Hepatic stellate cell (primary cell): ENCODE results near the gene MYL7.

Experiments
- DNase-seq: peaks from one replicate; pipeline ENCODE4 v3.0.0; 2011; ENCODE audit warnings: low spot score

Gene MYL7

DNA sequence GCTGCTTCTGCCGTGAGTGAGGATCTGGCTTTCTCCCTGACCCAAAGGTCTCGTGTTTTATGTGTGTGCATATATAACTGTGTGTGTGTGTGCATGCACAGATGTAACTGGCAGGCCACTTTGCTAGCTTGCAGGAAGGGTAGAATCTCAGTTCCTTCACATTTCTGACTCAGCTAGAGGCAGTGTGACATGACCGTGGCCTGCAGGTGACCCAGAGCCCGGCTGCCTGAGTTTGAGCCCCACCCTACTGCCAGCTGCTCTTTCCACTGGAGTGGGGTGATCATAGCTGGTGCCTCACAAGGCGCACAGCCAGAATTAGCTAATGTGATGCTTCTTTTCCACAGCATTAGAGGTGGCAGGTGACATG is 9.3 kb upstream of the MYL7 start:
- no peak for DNase-seq

DNA sequence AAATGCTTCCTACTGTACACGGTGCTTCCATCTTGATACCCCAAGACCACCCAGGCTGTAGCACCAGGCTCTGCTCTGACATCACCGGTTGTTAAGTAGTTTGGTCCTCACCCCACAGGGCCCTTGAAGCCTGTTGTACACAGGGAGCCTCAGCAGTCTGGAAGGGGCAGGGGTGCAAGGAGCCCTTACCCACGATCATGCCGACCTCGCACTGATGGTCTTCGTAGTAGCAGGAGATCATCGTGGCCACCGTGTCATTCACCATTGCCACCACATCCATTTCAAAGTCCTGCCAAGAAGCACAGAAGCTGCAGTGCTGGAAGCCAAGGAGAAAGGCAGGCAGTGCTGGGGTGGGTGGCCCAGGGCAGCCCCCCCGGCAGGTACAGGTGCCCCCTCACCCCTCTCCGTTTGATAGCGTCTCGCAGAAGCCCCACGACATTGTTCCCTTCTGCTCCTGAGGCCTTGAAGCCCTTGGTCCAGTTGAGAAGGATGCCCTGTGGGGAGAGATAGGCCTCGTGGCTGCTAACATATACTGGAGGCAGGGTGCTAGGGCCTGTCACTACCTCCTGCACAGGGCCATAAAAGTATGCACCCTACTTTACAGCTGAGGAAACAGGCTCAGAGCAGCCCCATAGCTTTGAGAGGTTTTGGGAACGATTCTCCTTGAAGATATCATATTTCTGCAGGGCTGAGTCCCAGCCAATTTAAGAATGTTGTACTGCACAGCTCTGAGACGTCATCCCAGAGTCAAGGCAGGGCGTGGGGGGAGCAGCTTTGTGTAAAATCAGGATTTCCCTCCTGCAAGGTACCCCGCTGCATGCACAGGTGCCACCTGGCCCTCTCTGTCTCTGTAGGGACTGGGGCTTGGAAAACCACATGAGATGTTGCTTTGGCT is 8.7 kb upstream of the MYL7 start:
- peak; percentile 2 for DNase-seq

DNA sequence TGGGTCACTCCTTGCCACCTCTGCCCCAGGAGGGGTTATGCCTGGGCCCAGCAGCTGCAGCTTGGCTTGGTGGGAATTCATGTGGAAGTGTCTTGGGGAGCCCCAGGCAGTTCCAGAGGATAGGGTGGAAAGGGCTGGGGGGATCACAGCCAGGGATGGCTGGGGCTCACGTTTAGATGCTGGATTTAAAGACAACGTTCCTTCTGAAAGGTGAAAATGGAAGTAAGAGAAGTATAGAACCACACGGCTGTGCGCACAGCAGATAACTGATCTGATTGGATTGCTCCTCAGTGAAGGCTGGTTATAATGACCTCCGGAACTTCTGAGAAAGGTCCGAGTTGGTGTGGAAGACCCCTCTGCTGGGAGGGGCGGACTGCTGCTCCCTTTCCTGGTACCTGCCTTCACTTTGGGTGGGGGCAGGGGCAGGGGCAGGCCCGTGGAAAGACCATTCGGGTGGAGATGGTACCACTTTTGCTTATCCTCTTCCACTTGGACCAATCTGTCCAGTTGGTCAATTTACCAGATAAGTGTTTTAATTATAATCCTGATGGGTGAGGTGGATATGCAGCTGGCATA is 7.9 kb upstream of the MYL7 start:
- DNase-seq = no peak

DNA sequence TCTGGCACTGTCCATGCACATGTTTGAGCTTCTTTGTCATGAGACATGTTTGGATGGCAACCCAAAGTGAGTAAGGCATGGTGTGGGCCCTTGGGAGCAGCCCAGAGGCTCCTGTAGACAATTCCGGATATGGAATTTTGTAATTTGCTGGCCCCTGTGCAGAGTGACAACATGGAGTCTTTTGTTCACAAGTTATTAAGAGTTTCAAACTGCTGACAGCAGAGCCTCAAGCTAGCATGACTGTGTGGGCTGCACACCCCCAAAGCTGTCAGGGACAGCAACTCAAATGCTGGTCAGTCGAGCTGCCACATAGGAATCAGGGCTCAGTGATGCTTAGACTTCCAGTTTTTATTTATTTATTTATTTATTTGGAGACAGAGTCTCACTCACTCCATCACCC is 7.0 kb upstream of the MYL7 start:
- DNase-seq = no peak

DNA sequence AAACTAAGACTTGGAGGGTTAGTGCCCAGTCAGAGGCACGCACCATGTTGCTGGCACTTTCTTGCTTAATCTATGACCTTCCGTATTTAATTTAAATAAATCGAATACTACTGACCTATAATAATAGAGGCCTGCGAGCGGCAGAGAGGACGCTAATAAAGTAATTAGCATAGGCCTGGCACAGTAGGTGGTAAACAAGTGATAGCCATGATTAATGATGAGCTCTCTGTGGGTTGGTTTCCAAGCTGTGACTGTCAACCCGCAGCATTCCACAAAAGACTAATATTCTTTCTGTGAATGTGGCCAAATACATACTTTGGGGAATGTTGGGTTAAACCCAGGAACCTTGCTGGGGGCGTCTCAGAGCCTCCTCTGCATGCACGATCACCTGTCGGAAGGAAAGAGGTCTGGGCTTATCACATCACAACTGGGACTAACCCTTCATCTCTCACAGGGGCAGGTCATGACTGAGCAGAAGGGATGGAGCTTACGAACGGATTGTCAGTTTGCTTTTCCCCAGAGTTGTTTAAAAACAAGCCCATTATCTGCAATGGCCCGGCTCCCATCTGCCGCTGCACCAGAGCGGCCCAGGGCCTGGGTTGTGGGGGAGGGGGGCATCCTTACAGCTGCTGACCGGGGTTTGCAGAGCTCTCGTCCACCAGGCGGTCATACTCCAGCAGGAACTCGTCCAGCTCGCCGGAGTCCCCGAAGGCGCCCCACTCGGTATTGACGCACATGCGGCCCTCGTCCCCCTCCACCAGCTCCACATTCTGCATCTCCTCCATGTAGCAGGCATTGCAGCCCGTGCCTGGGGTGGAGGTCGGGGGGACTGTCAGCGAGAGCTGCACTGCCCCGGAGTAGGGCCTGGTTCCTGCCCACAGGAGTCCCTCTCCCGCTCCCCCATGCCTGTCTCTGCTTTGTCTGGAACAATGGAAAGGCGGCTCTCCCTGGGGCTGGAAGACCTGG is 6.2 kb upstream of the MYL7 start:
- no peak for DNase-seq

DNA sequence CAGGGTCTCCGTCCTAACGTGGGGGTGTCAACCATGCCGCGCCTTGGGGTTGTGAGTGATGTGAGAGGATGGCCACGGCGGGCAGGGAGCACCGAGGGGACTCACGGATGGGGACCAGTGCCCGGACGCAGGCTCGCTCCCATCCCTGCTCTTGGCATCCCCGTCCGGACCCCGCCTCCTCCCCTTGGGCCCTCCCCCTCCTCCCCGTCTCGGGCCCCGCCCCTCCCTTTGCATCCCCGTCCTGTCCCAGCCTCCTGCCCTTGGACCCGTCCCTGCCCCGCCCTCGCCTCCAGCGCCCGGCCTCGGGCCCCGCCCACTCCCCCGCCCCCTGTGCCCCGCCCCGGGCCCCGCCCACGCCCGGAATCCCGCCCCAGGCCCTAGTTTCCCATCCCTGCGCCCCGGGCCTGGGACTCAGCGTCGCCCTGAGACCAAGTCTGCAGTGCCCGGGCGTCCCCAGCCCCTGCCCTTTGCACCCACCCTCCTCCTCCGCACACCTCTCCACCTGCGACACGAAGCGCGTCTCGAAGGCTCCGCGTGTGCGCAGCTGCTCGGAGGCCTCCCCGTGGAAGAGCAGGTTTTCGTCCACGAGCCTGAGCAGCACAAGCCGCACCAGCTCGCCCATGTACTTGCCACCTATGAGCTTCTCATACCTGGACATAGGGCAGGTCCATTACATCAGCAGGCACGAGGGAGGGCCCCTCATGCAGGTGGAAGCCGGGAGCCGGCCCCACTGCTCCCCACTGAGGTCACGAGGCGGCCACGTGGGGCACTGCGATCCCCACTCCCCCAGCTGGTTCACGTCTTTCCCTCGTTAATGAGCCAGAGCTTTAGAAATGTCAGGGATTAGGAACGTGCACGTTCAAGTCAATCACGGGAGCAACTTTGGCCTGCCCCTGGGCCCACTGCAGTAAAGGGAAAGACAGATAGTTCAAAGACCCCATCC is 5.1 kb upstream of the MYL7 start:
- DNase-seq = peak; percentile 64

DNA sequence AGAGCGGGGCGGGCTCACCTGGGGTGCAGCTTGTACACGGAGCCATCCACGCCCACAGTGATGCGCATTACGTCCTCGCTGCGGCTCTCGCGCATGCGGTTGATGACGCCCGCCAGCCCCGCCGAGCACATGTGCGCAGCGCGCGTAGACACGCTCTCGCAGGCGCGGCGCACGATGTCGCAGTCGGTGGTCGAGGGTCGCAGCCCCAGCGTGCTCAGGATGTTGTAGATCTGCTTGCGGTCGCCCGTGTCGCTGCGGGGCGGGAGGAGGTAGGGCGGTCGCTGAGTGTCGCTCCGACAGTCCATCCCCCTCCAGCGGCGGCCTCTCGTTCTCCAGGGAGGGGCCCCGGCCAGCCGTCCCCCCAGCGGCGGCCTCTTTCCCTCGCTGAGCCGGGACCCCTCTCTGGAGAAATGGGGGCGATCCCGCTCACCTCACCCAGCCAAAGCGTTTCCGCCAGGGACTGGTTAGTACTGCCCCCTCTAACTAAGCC is 4.4 kb upstream of the MYL7 start:
- DNase-seq = no peak

DNA sequence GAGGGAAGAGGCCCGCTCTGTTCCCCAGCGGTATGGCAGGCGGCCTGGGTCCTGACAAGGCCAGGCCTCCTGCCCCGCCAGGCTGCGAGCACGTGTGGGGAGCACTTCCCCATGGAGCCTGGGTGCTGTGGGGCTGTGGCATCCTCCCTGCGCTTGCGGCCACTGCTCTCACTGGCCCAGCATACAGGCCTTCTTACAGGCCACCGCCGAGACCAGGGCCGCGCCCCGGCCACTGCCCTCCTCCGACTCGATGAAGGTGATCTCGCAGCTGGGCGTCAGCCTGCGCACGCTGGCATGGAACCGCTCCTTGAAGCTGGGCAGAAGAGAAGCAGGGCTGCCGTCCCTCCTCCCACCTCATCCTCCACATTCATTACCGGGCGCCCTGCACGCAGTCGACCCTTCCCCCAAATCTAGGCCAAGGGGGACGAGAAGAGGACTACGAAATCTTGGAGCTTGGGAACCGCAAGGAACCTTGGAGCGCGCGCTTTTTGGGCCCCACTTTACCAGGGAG is 3.9 kb upstream of the MYL7 start:
- no peak for DNase-seq

DNA sequence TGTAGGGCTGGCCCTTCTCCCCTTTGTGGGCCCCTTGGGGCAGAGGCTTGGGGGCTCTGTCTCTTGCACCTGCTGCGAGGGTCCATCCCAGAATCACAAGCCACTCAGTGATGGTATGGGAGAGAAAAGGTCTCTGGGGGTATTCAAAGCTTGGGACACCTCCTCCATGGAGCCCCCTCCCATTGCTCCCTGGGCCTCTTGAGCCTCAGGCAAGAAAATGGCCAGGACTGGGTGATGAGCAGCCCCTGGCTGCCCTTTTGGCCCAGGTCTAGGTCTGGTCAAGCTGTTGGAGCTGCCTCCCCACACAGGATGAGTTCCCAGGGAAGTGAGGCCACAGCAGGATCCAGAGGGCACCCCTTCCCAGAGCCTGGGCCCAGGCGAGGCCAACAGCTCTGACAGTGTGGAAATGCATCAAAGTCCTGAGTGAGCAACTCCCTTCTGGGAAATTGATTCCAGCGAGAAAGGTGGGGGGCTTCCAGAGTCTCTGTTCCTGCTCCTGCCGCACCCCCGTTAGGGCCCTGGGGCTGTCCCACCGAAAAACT is 3.4 kb upstream of the MYL7 start:
- no peak for DNase-seq

DNA sequence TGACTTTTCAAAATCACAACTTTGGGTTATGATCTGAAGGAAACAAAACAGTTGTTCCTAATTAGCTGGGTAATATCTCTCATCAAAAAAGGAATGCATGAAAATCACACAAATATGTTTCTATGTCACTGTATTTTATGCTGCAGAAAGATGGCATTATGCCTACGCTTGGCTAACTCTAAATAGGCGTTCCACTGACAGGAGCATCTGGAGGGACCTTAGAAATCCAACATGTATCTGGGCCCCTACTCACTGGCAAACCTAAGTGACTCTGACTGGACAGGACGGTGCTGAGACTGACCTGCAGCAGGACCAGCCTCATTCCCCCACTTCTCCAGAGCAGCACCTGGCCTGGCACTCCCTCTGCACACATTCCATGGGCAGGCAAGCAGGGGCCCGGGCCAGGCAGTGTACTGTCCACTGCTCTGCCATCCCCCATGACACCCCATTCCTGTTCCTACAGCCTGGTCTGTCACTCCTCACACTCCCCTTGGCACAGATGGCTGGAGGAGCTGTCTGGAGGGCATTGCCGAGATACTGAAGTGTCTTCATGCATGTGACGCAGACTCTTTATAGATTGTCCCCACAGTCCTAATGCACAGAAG is 2.6 kb upstream of the MYL7 start:
- DNase-seq = no peak

DNA sequence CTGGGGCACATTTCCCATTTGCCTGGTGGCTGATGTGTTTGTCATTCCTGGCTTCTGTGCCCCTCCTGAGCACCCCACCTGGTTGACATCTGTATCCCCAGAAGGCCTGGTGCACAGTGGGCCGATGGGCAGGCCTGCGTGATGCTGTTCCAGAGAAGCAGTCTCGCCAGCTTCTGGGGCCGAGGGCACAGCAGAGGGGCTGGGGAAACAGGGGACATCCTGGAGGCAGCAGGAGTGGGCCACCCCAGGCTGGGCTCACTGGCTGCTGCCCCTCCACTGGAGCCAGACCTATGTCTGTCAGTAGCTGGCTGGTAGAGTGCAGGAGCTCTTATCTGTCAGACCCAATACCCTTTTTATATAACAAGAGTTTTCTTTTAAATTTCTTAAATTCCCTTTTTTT is 896 bp upstream of the MYL7 start:
- no peak for DNase-seq

DNA sequence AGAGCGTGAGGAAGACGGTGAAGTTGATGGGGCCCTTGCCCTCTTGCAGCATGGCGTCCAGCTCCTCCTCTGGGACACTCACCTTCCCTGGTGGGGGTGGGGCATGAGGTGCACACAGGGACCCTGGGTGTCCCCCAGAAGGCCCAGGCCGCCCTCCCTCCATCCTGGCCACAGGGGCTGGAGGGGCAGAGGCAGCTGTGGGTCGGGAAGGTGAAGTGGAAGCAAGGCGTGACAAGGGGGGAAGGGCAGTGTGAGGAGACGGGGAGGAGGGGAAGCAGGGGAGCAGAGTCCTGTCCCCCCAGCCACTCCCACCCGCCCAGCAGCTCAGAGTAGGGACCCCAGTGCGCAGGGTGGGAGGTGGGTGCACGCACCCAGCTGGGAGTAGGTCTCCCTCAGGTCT is 791 bp downstream of the MYL7 start:
- DNase-seq = no peak

DNA sequence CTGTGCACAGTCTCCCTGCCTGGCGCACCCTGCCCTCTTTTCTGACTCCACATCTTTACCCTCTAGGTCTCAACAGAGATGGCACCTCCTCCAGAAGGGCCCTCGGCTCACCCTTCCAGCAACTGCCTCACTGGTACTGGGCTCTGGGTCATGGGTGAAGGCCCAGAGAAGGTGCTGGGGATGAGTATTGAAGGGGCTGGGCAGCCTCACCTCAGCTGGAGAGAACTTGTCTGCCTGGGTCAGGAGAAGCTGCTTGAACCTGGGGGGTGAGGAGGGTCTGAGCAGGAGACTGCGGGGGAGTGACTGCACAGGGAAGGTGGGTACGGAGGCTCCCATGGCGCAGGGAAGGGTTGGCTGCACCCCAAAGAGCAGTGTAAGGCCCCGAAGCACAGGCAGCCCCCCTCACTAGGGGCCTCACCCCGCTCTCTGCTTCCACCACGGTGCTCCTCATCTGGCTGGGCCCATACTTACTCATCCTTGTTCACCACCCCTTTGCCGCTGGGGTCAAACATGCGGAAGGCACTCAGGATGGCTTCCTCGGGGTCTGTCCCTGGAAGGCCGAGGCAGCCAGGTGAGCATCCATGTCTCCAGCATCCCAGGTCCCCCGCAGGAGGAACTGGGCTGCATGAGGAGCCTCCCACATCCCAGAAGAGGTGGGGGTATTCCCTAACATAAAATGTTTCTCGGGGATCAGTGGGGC is 1.7 kb downstream of the MYL7 start:
- no peak for DNase-seq

DNA sequence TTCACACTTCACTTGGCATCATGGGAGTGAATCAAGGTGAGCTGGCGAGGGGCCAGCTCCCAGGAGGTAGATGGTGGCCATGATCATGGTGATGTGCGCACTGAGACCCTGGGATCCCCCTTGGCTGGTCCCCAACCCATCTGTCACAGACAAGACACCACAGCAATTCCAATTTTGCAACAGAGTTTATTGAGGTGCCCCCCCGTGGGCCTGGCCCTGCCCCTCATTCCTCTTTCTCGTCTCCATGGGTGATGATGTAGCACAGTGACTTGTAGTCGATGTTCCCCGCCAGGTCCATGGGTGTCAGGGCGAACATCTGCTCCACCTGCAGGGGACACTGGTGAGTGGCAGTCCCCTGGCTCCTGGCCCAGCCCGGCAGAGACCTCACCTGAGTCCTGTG is 2.4 kb downstream of the MYL7 start:
- DNase-seq = no peak

DNA sequence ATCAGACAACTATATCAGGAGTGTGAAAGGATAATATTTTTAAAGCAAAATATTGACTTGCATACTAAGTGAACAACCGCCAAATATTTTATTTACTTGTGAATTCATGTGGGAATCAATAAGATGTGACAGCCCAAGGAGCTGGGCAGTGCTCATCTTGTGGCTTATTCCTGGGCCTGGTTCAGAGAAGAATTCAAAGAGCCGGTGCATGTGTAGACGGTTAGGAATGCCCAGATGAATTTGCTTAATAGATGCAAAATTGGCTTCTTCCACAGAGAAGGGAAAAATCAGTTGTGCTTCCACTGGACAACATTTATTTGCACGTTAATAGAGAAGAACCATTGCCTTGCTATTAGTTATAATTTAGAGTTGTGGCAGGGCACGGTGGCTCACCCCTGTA is 4.4 kb downstream of the MYL7 start:
- DNase-seq = no peak

DNA sequence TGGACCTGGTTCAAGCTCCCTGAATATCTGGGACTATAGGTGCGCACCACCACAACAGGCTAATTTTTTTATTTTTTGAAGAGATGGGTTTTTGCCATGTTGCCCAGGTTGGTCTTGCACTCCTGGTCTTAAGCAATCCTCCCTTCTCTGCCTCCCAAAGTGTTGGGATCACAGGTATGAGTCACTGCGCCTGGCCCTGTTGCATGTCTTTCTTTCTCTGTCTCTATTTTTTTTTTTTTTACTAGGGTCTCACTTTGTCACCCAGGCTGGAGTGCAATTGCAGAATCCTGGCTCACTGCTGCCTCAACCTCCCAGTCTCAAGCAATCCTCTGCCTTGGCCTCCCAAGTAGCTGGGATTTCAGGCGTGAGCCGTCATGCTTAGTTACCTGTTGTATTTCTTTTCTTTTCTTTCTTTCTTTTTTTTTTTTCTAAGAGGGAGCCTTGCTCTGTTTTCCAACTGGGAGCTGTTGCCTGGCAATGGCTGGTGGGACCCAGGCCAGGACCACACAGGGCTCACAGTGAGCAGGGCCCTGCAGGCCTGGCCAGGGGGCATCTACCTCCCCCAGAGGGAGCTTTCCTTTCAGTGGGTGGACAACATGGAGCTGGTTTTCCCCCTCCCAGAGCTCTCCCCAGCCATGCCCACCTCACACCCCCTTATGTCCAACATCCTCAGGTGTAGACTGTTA is 6.0 kb downstream of the MYL7 start:
- no peak for DNase-seq

DNA sequence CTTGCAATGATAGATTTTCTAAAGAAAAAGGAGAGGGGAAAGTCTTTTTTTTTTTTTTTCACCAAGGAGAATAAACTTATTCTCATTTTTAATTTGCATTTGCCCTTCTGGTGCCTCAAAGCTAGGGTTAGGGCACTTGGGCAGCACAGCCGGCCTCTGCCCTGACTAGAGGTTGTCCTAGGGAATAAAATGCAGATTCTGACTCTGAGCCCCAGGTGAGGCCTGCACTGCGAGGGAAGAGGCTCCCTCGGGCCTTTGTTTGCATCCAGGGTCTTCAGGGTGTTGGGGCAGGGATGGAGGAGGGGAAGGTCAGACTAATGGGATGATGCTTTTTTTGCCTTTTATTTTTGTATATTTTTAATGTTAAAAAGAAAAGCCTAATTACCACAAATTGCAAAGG is 7.8 kb downstream of the MYL7 start:
- DNase-seq = no peak

DNA sequence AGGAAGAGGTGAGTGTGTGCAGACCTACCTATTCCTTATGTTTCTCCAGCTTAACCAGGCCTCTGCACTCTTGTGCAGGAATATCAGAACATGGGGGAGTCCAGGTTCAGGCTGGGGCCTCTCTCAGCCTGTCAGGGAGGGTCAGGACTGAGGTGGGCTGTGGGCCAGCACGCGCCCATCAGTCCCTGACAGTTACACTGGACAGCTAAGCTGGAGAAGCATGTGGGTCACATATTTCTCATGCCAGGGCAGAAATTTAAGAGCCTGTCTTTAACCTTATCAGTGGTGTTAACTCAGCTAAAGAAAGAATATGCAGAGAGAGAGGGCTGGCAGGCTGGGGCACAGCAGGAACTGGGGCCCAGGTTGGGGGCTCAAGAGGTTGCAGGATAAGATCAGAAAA is 9.1 kb downstream of the MYL7 start:
- DNase-seq = peak; percentile 56
